GM19452 (cell line): ENCODE measurements around the gene ELMOD3.
"Not testable (repeated sequence)": the region's sequence is repeated elsewhere in the genome, so short reads cannot be mapped to it uniquely, and the experiment has no call there.

ENCODE experiments used
- ATAC-seq: cut with Tn5 transposase; IDR thresholded peaks from one replicate; pipeline ENCODE4 v1.9.1; 2021; ENCODE audit not compliant: unreplicated experiment

Gene ELMOD3

DNA sequence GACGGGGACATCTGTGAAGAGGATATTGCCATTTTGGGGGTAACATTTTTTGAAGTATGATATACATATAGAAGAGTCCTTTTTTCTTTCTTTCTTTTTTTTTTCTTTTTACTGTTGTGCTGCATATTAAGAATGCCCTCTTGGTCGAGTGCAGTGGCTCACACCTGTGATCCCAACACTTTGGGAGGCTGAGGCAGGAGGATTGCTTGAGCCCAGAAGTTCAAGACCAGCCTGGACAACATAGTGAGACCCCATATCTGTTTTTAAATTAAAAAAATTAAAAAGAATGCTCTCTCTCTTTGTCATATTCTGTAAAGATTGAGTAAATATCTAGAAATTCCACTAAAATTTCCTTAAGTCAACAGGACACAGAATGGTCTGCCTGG lies 67.5 kb downstream of the ELMOD3 start:
- no peak for ATAC-seq

DNA sequence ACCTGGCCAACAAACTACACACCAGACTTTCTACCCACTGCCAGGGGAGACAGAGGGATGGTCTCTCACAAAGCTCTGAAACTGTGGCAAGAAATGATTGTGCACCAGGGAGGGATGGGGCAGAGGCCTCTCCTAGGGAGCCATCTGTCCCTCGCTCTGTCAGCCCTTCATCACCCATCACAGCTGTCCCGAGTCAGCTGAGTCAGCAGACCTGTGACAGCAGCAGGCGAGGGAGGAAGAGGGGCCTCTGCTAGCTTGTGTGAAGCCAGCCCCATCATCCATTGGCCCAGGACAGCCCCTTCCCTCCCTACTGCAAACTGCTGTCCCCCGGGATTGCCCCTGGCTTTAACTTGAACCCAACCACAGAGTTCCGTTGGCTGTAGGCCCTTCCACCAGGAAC lies 69.0 kb downstream of the ELMOD3 start:
- no peak for ATAC-seq

DNA sequence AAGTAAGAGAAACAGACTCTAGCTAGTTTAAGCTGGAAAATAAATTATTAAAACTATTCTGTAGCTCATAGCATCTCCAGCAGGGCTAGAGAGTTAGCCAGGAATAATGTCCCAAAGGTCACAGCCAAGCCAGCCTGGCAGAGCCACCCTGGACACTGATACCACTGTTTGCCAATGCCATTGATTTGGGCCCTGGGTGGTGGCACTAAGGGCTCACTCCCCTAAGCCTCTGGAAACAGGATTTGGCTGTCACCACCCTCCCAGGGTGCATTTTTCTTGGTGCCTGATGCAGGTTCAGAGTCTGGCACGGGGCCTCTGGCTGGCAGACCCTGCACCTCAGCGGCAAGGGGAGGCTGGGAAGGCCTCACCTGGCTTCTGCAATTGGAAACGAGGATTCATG lies 71.0 kb downstream of the ELMOD3 start:
- no peak for ATAC-seq

DNA sequence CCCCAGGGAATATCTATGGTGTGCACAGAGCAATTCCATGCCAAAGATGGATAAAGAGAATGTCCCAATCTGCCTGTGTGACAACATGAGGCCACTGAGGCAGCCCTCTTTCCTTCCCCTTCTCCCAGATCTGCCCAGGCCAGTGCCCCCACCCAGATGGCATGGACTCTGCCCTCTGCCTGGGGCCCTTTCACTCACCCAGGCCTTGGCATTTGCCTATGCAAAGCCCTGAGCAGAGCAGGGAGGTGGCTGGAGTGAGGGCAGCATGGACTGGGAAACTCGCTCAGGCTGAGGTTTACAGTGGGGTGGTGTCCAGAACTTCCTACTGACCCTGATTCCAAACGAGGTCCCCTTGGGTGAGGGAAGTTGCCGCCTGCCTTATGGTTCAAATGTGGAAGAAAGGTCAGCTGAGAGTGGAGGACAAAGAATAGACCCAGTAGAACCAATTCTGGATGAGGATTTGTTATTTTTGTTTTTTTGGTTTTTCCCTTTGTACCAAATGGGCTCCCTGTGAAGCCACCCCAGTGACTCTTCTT lies 72.8 kb downstream of the ELMOD3 start:
- no peak for ATAC-seq

DNA sequence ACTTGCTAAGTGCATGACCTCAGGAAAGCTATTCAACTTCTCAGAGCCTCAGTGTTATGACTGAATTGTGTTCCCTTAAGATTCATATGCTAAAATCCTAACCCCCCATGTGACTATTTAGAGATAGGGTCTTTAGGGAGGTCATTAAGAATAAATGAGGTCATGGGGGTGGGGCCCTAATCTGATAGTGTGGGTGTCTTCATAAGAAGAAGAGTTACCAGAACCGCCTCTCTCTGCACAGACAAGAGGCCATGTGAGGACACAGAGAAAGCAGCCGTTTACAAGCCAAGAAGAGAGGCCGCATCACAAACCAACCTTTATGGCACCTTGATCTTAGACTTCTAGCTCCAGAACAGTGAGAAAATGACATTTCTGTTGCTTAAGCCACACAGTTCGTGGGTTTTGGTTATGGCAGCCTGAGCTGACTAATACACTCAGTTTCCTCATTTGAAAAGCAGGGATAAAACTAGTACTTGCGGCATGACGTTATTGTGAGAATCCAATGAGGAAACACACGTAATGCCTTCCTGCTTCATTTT lies 73.8 kb downstream of the ELMOD3 start:
- ATAC-seq, result no peak

DNA sequence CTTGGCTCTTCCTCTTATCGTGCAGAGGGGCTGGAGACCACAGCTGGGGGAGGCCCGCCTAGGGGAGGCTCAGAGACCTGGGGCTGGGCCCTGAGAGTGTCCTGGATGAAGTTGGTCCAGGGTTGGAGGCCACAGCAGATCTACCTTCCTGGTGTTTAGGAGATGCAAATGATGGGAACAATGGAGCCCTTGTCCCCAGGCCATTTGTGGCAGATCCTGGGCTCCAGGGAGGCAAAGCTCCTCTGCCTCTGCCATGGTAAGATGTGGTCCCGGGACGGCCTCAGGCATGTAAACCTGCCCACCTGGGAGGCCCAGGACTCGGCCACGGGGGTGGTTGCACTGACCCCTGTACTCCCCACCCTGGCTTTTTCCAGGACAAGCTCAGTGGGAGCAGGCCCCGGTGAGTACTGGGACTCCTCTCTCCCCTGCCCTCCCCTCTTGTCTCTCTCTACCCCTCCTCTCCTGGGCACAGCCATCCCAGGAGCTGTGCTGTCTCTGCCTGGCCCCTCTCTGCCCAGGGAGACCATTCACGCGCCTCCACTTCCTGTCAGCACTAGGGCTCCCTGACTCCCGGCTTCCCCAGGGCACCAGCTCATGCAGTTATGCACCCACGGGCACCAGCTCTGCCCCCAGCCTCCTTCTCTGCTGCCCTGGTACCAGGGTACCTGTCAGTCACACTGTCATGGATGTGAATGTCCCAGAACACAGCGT lies 74.8 kb downstream of the ELMOD3 start:
- no peak for ATAC-seq

DNA sequence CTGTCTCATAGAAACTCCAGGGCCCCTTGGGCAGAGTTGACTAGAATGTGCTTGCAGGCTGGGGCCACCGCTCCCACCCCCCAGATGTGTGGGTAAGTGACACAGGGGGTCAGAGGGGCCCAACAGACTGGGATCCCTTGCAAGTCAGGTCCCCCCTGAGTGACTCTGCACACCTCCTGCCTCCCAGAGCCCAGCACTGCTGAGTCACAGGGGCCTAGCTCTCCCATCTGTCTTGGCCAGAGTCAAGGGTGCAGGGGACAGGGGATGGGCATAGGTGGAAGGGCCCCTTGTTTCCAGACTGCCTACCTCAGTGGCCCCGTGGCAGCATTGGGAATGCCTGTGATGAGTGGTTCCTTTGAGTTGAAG lies 75.3 kb downstream of the ELMOD3 start:
- no peak for ATAC-seq

DNA sequence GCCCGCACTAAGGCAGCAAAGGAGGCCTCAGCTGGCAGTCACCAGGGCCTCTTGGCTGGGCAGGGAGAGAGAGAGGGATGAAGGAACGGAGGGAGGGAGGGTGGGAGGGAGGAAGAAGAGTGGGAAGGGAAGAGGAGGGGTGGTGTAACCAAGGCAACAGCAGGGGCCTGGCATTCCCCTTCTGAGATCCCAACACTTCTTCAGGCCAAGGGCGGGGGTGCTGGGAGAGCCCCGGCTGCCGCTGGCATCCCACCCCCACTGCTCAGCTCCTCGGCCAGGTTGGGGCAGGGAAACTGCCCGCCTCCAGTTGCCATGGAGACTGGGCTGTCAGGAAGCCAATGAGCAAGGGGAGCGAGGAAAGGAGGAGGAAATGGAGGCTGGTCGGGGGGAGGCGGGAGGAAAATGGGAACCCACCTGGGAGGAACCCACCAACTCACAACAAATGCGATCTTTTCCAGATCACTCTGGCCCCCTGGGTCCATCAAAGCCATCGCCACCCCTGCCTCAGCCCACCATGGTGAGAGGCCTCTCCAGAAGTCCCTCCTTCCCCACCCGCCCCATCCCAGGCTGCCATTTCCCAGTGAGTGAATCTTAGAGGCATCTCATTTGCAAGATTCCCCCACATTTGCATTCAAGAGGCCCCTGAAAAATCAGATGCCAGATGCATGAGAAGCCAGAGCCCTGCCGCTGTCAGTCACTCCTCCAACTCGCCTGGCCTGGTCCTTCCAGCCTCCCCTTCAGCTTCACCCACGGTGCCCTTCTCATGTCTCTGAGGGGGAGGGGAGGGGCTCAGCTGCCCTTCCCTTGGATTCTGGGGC lies 76.4 kb downstream of the ELMOD3 start:
- no peak for ATAC-seq

DNA sequence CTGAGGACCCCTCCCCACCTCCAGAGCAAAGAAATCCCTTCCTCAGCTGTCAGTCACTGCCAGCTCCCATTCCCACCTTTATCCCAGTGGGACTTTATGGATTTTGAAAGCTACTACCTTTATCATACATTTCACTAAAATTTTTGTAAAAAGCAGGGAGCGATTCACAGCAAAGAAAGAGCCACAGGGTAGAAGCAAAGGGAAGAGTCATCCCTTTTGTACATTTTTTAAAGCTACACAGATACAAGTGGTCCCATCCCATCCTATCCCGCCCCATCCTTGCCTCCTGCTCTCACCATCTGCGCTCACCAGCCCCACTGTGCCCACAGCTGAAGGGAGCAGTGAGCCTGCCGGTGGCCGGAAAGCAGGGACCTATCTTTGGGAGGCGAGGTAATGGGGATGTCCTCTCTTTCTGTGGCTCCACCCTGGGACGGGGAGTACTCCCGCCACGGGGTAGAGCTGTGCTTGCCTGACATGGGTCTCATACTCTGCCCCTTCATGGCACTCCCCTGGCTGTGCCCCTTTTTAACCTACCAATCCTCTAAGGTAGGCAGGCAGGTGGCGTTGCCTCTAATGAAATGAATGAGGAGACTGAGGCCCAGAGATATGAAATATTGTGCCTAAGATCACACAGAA lies 77.1 kb downstream of the ELMOD3 start:
- ATAC-seq, result no peak

DNA sequence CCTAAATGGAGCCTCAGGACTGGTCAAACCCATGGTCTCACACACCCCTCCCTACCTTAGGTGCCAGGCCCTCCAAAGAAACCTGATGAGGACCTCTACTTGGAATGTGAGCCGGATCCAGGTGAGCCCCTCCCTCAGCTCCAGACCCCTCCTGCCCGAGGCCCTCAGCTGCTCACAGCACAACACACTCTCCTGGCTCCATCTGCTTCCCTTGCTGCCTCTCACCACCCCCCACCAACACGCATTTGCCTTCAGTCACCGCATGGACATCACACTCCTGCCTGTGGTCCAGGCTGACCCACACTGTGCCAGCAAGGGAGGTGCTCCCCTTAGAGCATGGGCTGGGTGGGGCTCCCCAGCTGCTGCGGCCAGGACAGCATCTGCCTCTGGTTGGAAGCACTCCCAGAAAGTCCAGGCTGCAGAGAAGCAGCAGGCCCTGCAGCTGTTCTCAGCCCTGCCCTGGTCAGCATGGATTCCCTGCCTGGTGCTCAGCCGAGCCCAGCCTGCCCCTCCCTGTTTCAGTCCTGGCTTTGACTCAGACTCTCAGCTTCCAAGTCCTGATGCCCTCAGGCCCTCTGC lies 79.0 kb downstream of the ELMOD3 start:
- ATAC-seq, result no peak

DNA sequence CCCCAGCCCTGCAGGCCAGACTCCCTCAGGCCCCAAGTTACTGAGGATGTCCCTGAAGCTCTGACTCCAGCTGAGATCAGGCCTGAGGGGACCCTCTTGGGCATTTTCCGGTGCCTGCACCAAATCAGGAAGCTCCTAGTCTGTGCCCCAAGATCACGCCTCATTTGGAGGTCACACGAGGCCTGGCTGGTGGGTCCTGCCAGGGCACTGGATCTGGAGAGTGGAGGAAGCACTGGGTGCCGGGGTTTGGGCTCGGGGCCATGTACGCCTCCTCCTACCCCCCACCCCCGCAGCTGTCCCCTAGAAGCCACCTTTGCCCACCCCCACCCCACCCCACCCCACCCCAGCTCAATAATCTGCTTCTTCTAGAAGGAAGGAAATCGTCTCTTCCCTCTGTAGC lies 80.1 kb downstream of the ELMOD3 start:
- ATAC-seq, result no peak

DNA sequence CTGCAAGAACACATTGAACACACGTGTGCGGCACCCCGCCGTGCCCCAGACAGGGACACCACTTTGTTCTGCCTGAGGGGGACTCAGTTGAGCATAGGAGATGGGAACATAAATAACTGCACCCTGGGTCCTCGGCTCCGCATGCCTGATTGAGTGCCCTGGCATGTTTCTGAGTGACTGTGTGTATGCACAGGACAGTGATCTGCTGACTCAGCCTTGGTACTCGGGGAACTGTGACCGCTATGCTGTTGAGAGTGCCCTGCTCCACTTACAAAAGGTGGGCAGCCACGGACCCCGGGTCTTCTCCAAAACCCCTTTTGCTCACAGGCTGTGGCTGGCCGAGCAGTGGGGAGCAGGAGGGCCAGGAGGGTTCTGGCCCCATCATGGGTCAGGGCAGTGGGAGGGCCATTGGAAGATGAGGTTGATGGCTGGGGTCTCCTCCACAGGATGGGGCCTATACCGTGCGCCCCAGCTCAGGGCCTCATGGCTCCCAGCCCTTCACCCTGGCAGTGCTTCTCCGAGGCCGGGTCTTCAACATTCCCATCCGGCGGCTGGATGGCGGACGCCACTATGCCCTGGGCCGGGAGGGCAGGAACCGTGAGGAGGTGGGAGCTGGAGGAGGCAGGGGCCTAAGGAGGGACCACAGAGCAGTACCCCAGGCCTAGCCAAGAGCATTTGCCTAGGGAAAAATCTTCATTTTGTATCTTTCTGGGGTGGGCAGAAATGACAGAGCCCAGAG lies 80.8 kb downstream of the ELMOD3 start:
- ATAC-seq, result no peak

DNA sequence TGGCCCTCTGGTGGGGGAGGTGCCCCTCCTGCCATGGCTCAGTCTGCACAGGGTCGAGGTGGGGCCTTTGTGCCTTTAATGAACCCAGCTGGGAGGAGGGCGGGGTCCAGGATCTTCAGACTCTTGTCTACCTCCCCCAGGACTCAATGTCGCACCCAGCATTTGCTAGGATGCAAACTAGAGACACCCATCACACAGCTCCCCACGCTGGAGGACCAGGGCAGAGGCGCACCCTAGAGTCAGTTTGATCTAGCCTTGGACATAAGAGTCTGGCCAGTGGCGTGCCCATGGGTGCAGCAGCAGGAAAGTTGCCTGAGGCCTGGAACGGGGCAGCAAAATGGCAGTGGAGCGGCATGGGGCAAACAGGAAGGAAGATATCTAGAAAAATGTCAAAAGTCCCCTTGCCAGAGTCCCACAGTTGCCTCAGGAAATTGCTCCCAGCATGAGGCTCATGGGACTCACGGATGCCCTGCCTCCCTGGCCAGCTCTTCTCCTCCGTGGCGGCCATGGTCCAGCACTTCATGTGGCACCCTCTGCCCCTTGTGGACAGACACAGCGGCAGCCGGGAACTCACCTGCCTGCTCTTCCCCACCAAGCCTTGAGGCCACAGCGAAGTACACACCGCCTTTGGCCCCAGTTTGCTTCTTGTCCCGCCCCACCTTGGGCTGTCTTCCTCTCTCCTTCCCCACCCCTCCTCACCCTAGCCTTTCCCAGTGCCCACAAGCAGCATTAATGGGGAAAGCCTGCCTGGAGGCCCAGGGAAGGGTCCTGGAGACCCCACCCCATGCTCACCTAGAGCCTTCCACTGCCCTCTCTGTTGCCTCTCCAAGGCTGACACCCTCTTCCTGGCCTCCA lies 81.6 kb downstream of the ELMOD3 start:
- ATAC-seq, result no peak

DNA sequence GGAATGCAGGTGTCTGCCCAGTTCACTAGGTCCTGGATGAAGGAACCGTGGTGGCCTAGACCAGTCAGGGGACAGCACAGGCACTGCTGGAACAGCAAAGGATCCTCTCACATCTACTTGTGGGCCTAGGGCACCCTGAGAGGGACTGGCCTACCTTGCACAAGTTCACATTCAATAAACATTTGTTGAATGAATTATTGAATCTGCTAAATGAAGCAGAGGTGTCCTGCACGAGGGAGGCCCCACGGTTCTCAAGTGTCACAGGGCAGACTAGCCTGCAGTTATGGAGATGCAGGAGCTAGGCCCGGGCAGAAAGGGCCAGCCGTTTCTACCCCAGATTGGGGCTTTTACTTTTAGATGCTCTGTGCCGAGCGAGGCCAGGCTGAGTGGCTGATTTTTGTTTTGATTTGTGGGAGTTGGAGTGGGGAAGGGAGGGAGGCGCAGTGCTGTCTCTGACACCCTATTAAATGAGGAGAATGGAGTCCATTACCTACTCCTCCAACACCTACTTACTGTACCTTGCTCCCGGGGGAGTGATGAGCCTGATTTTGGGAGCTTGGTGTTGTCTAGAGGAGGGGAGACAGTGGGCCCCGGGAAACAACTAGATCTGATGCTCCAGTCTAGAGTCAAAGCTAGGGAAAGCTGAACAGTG lies 82.4 kb downstream of the ELMOD3 start:
- ATAC-seq, result no peak

DNA sequence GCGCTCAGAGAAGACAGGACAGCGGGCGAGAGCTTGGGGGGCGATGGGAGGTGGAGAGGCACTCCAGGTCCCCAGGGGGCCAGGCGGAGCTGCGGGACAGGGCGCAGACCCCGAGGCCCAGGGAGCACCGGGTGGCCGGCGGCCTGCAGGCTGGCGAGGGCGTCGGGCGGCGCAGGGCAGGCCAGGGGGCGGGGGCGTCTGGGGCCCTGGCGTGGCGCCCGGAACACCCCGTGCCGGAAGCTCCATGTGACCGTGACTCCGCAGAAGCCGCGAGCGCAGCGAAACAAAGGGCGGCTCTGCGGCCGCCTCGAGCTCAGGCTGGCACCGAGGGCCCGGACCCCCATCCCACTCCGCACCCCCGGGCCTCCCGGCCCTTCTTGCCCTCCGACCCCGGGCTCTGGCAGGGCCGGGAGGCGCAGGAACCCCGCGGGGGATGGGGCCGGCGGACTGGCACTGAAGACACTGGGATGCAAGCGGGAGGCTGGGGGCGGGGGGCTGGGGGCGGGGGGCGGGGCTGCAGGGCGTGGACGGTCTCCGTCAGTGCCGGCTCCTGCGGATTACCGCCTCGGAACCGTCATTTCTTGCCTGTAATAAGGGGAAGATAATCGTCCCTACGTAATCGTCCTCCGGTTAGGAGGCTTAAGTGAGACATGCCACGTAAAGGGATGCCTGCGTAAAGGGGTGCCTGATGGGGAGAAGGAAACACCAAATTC lies 83.1 kb downstream of the ELMOD3 start:
- ATAC-seq, result peak; percentile 91

DNA sequence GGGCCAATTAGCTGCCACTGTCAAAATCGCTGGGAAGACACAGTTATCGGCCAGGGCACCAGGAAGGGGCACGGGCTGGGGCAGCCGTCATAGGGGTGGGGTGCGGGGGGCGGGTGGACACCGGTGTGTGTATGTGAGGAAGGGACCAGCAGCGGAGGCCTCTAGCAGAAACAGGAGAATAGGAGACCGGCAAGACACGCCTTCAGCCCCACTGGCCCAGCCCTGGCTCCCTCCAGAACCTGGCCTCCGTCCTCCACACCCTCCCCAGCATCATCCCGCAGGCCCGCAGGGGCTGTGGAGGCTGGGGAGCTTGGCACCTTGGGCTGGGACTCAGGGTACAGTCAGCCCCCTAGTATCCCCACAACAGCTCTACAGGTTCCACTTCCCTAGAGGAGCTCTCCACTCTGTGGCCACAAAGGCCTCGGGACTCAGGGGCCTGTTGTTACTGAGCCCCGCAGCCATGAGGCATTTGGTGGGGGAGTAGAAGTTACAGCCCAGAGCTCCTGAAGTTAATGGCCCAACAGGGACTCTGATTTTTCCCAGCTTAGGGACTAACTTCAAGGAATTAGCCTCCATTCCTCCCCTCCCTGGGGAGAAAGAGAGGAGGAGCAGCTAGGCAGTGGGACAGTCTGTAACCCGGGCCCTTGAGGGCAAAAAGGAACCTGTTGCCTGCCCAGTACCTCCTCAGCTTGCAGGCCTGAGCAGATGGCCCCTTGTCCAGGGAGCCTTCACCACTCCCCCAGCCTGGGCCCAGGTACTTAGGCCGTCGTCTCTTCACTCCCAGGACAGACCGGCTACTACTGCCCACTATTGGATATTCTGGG lies 83.8 kb downstream of the ELMOD3 start:
- no peak for ATAC-seq

DNA sequence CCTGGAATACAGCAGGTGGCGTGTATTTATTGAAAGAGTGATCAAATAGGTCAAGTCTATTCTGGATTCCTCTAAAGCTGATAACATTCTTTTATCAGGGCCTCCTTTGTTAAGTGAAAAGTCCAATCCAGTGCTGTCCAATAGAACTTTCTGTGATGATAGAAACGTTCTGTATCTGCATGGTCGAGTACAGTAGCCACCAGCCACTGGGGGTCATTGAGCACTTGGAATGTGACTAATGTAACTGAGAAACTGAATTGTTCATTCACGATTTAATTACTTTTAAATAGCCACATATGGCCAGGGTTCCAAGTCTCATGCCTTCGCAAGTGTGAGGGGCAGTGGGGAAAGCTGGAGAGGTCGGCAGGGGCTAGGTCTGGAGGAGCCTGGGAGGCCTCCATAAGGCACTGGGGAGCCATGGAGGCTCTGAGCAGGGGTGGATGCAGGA lies 84.5 kb downstream of the ELMOD3 start:
- no peak for ATAC-seq

DNA sequence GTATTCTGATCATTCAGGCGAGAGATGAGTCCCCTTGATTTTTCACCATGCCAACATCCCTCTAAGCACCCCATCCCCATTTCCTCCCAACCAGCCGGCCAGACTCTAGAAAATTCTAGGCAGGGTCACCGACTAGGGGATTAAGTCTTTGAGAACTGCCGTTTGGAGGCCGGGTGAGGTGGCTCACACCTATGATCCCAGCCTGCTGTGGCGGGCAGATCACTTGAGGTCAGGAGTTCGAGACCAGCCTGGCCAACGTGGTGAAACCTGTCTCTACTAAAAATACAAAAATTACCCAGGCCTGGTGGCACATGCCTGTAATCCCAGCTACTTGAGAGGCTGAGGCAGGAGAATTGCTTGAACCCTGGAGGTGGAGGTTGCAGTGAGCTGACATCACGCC lies 85.0 kb downstream of the ELMOD3 start:
- ATAC-seq, result not testable (repeated sequence)
